H1 (cell line): ENCODE results near the gene SP4.

Experiments used
- ATF2 ChIP-seq: IDR thresholded peaks from 2 replicates; pipeline ENCODE4 v1.6.1; 2012; ENCODE audit warnings: low read length, inconsistent platforms
- CTCF ChIP-seq, 3 experiments: IDR thresholded peaks; 1 replicate in 2 of 3; 2 replicates in 1 of 3; pipeline versions ENCODE4 v1.5.1 to v1.6.1; 2011; ENCODE audit warnings: low read length in 3 of 3, mild to moderate bottlenecking in 3 of 3, inconsistent platforms in 2 of 3, low read depth in 1 of 3, moderate library complexity in 1 of 3; ENCODE audit not compliant: insufficient read depth in 1 of 3; ENCODE audit errors: control extremely low read depth in 1 of 3
- EZH2 ChIP-seq: fragments of 200-600 bp; sonication (generic); IDR thresholded peaks from 2 replicates; pipeline ENCODE4 v1.7.1; 2012; ENCODE audit warnings: low read depth, mild to moderate bottlenecking, moderate library complexity, low read length, inconsistent platforms; ENCODE audit not compliant: severe bottlenecking
- KDM5A ChIP-seq: fragments of 200-600 bp; IDR thresholded peaks from 2 replicates; pipeline ENCODE4 v1.7.1; 2012; ENCODE audit warnings: mild to moderate bottlenecking, low read length, inconsistent platforms, mixed read lengths
- POLR2A ChIP-seq, 2 experiments: IDR thresholded peaks; 1 replicate in 1 of 2; 2 replicates in 1 of 2; pipeline ENCODE4 v1.6.1; 2011; ENCODE audit warnings: low read depth in 2 of 2, low read length in 2 of 2, mild to moderate bottlenecking in 2 of 2; ENCODE audit errors: control extremely low read depth in 1 of 2
- POLR2AphosphoS5 ChIP-seq: IDR thresholded peaks from 2 replicates; pipeline ENCODE4 v1.6.1; 2011; ENCODE audit warnings: low read depth, low read length
- SP2 ChIP-seq: IDR thresholded peaks from 2 replicates; pipeline ENCODE4 v1.6.1; 2012; ENCODE audit warnings: mild to moderate bottlenecking, low read length, inconsistent platforms
- YY1 ChIP-seq: IDR thresholded peaks from 2 replicates; pipeline ENCODE4 v1.6.1; 2011; ENCODE audit warnings: low read depth, mild to moderate bottlenecking, low read length

GRCh38 chr7:21450941-21451340 is 23.1 kb downstream of the SP4 start:
- TF ChIP-seq CTCF (IDR thresholded peaks at IDR 0.05; ENCODE audit: control extremely low read depth in 1 of 3, insufficient read depth in 1 of 3, low read depth in 1 of 3, low read length in 3 of 3), result no peak
- no peak for TF ChIP-seq EZH2
- no peak for TF ChIP-seq YY1
- no peak for TF ChIP-seq ATF2
- no peak for TF ChIP-seq KDM5A
- TF ChIP-seq POLR2AphosphoS5, result no peak
- TF ChIP-seq SP2, result no peak
- no peak for TF ChIP-seq POLR2A (IDR thresholded peaks at IDR 0.05; ENCODE audit: control extremely low read depth in 1 of 2, low read depth in 2 of 2, low read length in 2 of 2)
